GM21528 (cell line): ENCODE data around the gene CLPTM1.
"Not testable (repeated sequence)": the region's sequence is repeated elsewhere in the genome, so short reads cannot be mapped to it uniquely, and the experiment has no call there.

ENCODE experiments used
- ATAC-seq: cut with Tn5 transposase; IDR thresholded peaks from one replicate; pipeline ENCODE4 v1.9.1; 2021; ENCODE audit warnings: mild to moderate bottlenecking, moderate library complexity; ENCODE audit not compliant: unreplicated experiment, low FRiP score

The CLPTM1 gene

DNA sequence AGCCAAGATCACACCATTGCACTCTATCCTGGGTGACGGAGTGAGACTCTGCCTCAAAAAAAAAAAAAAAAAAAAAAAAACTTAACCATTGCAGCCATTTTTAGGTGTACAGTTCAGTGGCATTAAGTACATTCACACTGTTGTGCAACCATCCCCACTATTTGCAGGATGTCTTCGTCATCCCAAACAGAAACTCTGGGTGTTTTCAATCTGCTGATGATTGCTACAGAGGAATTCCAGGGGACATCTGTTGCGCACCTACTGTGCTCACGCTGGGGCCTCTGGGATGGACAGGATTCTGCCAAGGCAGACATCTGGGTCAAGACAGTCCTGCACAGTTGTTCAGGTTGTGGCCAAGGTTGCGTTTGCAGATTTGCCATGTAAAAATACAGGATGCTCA lies 15.5 kb upstream of the CLPTM1 start:
- no peak for ATAC-seq

DNA sequence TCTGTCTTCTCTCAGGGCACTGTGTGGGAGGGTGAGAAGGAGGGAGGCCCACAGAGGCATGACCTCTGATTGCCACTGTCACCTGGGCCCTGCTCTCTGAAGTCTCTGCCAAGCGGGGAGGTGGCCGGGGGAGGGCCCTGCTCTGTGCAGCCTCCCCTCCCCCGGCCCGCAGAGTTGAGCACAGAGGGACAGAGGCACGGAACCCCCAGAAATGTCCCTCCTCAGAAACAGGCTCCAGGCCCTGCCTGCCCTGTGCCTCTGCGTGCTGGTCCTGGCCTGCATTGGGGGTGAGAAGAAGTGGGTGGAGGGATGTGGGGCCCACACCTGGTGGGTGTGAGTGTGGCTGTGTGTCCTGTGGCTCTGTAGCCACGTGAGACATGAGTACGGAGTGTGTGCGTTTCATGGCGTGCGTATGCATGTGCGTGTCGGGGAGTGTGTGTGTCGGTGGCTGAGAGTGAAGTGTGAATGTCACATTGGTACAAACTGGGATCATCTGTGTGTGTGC lies 13.1 kb upstream of the CLPTM1 start, which contains the start of gene APOC4:
TSS of gene APOC4 (plus strand) at position 171 of the 505 bp plus-strand sequence. CDS start at position 212, 41 bp downstream.
- ATAC-seq: no peak

DNA sequence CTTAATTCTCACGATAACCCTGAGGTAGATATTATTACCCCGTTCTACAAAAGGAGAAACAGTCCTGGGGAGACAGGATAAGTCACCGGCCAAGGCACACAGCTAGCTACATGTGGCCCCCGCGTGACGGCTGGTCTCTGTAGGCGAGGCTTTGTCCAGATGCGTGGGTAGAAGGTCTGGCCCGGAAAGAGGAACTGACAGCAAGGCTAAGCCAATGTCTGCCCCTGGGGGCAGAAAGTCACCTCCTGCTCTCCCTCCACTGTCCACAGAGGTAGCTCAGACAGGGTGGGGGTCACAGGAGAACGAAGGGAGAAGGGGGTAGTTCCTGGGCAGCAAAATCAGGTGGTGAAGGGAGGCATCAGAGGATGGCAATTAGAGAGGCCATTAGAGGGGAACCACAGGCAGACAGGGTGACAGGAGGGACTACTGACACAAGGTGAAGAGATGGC lies 11.4 kb upstream of the CLPTM1 start:
- ATAC-seq: no peak

DNA sequence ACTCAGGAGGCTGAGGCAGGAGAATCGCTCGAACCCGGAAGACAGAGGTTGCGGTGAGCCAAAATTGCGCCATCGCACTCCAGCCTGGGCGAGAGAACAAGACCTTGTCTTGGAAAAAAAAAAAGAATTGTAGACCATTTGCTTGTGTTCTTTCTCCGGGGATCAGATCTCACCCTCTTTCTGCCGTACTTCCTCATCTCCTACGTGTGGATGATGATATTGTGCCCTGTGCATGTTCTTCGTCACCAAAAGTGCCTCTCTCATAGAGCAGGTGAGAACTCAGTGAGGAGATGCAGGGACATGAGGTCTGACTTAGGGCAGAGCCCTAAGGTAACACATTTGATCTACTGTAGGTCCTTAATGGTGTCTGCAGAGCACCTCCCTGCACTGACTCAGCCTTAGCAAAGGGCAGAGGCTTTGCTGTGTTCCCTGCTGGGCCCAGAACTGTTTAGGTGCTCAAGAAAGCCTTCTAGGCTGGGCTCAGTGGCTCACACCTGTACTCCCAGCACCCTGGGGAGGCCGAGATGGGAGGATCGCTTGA lies 8.1 kb upstream of the CLPTM1 start:
- ATAC-seq: no peak

DNA sequence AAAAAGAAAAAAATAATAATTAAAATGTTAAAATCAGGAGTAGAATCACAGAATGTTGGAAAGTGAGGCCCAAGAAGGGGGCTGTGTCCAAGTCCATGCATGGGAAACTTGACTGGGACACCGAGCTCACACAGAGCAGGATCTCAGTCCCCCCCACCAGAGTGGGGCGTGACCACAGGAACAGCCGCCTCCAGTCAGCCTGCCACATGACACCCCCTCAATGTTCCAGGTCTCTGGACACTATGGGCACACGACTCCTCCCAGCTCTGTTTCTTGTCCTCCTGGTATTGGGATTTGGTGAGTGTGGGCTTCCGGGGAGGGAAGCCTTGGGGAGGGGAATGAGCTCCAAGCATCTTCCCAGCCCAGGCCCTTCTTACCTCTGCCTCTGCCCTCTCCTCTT lies 6.9 kb upstream of the CLPTM1 start:
- ATAC-seq: no peak

DNA sequence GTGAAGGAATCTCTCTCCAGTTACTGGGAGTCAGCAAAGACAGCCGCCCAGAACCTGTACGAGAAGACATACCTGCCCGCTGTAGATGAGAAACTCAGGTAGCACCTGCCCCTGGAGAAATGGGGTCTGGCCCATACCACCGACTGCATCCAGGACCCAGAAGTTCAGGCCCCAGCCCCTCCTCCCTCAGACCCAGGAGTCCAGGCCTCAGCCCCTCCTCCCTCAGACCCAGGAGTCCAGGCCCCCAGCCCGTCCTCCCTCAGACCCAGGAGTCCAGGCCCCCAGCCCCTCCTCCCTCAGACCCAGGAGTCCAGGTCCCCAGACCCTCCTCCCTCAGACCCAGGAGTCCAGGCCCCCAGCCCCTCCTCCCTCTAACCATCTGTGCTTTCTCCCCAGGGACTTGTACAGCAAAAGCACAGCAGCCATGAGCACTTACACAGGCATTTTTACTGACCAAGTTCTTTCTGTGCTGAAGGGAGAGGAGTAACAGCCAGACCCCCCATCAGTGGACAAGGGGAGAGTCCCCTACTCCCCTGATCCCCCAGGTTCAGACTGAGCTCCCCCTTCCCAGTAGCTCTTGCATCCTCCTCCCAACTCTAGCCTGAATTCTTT lies 6.3 kb upstream of the CLPTM1 start:
- ATAC-seq: no peak

DNA sequence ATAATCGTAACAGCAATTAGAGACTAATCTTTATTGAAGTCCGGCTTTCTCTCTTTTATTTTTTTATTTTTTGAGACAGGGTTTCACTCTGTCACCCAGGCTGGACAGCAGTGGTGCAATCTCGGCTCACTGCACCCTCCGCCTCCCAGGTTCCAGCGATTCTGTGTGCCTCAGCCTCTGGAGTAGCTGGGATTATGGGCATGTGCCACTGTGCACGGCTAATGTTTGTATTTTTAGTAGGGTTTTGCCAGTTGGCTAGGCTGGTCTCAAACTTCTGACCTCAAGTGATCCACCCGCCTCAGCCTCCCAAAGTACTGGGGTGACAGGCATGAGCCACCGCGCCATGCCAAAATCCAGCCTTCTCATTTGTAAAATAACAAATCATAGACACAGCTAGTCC lies 5.6 kb upstream of the CLPTM1 start:
- ATAC-seq: no peak

DNA sequence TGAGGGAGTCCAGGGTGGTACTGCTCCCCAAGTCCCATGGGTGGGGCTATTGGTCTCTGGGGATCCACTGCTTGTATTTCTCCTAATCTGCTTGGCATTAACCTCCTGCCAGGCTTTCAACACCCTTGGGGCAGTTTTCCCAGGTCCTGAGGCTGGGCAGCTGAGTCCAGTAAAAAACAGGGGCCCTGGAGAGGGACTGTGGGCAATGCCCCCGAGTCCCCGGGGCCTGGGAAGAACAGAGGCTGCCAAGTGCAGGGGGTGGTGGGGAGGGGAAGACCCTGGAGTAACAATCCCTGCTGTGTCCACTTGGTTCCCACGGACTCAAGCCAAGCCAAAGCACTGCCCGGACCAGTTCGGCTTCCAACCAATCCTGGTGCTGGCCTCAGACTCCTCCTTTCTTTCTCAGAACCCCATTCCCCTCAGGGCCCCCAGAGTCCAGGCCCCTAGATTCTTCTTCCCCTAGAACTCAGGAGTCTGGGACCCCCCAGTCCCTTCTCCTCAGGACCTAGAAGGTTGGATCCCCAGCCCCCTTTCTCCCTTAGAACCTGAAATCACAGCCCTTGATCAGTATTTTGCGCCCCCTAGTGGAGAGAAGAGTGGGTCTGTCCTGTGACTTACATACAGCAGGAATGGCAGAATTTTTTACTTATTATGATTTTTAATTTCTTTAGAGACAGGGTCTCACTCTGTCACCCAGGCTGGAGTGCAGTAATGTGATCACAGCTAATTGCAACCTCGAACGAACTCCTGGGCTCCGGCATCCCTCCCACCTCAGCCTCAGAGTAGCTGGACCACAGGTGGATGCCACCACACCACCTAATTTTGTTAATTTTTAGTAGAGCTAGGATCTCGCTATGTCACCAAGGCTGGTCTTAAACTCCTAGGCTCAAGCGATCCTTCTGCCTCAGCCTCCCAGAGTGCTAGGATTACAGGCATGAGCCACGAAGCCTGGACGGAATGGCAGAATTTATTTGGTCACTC lies 3.7 kb upstream of the CLPTM1 start:
- no peak for ATAC-seq

DNA sequence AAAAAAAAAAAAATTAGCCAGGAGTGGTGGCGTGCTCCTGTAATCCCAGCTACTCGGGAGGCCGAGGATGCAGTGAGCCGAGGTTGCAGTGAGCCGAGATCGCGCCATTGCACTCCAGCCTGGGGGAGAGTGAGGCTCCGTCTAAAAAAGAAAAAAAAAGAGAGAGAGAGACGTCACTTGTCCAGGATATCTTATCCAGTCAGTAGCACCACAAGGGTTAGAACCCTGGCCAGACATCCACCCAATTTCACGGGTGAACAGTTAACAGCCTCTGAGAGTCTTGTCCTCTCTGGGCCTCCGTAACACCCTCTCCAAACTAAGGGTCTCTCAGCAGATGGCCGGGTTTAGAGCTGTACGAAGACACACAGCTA lies 917 bp upstream of the CLPTM1 start:
- ATAC-seq: peak; percentile 3

DNA sequence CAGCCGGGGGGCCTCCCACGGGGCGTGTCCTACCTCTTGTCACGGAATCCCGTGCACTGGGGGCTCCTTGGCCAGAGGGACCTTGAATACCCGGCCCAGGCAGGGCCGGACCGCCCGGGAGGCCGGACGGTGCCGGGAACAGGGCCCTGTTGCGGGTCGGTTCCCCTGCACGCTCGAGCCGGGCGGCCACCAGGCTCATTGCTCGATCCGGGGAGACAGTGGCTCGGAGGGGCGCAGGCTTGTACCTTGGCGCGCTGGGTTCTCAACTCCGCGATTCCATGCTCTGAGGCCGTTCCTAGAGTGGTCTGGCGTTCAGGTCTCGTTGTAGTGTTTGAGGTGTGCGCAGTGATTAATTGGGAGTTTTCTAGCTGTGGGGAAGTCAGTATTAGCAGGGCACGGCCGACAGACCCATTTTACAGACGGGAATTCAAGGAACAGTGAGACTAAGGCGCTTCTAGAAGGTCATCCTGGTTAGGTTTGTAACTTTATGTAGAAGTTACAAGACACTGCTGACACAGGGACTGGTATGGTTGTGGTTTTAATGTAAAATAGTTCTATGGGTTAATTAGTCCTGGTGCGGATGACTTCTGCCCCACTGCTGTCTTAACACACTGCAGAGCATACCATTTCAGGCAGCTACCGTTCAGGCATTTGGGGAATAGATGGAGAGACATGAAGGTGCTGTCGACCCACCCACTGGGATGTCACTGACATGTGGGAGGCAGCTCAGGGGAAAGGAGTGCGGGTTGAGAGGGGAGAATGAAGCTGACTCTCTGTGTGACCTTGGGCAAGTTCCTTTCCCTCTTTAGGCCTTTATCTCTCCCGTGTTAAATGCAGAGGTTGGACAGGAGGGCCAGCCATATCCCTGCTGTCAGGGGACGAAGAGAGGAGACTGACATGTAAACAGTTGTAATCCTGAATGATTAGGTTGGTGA lies 592 bp downstream of the CLPTM1 start:
- ATAC-seq: peak; percentile 13

DNA sequence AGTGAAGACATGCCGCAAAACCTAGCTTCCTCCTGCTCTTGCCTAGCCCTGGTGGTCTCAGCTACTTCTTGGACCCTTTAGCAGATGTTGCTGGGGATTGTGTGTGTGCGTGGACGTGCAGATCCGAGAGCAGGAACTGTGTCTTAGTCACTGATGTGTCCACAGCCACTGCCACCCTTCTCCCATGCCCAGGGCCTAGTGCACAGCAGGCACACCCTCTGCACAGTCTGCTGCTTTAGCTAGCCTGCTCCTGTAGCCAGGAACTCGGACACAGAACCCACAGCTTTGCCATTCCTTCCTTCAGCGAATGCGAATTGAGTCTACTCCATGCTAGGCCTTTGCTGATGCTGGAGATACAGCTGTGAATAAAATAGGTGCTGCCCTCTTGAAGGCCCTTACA lies 2.3 kb downstream of the CLPTM1 start:
- ATAC-seq: no peak

DNA sequence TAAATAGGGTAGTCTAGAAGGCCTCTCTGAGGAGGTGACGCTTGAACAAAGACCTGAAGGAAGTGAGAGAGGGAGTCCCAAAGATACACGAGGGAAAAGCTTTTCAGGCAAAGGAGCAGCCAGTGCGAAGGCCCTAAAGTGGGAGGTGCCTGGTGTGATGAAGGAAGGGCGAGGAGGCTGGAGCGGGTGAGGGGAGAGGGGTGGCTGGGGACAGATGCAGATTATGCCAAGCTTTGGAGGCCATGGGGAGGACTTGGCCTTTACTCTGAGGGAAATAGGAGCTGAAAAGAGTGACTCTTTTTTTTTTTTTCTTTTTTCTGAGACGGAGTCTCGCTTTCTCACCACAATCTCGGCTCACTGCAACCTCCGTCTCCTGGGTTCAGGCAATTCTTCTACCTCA lies 2.9 kb downstream of the CLPTM1 start:
- ATAC-seq: no peak

DNA sequence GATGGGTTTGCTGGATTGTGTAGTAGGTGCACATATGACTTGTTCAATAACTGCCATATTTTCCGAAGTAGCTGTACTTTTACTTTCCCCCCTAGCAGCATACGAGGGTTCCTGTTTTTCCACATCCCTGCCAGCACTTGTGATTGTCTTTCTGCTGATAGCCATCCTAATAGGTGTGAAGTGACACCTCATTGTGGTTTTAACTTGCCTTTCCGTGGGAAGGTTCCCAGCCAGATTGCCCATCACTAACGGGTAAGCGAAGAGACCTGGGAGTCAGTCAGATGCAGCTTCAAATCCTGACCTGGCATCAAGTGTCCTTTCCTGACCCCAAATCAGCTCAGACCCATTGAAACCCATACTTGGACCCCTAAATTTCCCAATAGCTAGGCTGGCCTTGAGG lies 4.5 kb downstream of the CLPTM1 start:
- ATAC-seq: no peak

DNA sequence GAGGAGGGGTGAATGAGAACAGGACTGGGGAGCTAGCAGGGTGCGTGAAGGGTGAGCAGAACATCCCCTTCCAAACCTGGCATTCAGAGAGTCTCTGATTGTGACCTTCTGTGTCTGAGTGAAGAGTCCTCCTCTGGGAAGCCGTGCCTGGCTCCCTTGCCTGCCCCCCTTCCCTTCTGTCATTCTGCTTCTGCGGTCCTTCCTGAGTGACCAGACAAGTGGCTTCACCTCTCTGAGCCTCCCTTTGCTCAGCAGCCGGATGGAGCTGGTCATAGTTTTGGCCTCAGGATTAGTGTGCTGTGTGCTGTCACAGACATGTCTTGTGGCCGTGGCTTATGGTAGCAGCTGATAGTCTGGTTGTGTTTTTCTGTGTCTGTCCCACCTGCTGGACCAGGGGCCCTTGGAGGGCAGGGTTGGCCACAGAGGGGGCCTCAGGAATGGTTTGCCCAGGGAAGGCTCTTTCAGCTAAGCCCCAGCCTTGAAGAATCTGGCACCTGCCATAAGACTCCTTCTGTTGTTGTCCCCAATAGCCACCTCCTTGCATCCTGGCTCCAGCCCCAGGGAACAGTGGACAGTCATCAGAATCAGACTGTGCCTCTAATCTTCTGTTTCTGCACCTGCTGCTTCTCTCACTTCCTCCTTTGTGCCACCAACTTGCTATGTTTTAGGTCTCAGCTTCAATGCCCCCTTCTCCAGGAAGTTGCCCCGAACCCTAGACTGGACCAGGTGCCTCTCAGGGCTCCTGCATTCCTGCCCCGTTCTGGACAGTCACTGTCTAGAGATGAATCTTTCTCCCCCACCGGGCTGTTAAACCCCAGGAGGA lies 5.9 kb downstream of the CLPTM1 start:
- no peak for ATAC-seq

DNA sequence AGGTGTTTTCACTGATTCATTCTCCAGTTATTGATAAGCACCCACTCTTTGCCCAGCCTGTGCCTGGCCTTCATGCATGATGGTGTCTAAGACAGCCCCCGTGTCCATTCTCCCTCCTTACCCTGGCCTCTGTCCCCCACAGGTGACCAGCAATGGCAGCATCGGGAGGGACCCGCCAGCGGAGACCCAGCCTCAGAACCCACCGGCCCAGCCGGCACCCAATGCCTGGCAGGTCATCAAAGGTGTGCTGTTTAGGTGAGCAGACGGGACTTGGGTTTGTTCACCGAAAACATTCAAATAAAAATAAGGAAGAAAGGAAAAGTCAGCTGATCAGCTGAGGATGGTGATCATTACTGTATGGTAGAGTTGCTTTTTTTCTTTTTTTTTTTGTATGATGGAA lies 6.6 kb downstream of the CLPTM1 start:
- no peak for ATAC-seq

DNA sequence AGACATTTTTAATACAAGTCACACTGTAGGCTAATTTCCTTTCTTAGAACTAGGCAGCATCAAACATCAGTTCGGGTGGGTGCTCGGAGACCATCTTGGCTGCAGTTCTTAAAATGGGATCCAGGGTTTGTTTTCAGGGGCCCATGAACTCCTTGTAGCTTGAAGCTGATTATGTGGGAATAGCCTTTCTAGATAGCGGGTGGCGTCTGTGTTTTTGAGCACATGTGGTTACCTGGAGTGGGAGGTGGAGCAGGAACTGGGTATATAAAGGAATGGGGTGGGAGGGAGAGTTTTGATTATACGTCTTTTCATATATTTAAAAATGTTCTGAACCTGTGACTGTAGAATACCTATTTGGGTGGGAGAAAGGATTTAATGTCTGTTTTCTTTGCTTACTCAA lies 12.9 kb downstream of the CLPTM1 start:
- ATAC-seq: no peak

DNA sequence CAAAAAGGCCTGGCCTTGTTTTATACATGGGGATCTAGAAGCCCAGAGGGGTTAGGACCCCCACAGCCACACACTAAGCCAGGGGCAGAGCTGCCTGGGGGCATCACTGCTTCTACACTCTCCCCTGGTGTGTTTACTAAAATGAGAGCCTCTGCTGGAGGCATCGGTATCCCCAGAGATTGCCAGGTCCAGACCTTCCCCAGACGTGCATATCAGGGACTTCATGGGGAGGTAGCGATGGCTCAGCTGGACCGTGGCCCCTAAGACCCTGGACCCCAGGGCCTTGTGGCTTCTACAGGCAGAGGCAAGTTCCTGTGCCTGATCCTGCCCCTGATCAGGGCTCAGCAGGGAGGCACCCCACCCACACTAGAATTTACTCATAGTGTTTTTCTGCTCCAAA lies 13.5 kb downstream of the CLPTM1 start:
- no peak for ATAC-seq

DNA sequence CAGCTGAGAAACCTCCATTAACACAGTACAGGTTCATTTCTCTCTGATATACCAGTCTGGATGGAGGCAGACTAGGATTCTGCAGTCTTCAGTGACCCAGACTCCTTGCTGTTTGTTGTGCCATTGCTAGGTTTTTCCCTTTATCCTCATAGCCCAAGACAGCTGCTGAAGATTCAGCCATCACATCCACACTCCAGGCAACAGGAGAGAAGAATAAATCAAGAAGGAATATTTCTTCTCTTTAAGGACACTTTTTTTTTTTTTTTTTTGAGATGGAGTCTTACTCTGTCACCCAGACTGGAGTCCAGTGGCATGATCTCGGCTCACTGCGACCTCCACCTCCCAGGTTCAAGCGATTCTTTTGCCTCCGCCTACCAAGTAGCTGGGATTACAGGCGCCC lies 14.3 kb downstream of the CLPTM1 start:
- ATAC-seq: no peak

DNA sequence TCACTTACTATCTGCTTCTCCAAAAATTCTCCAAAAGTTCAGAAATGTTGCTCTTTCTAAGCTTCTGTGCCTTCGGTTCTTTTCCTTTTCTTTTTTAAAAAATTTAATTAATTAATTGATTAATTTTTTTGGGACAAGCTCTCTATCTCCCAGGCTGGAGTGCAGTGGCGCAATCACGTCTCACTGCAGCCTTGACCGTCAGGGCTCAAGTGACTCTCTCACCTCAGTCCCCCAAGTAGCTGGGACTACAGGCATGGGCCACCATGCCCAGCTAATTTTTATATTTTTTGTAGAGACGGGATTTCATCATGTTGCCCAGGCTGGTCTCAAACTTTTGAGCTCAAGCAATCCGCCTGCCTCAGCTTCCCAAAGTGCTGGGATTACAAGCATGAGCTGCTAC lies 16.3 kb downstream of the CLPTM1 start:
- not testable (repeated sequence) for ATAC-seq
